IPS-15b (cell line): ENCODE measurements around the gene THSD4.
"Not testable (repeated sequence)": the region's sequence is repeated elsewhere in the genome, so short reads cannot be mapped to it uniquely, and the experiment has no call there.

Experiments used
- H3K27me3 ChIP-seq: one replicate; pipeline ENCODE4 v1.6.1; 2013; ENCODE audit warnings: low read length; ENCODE audit not compliant: control insufficient read depth, insufficient read depth
- H3K36me3 ChIP-seq: one replicate; pipeline ENCODE4 v1.6.1; 2013; ENCODE audit warnings: low read length; ENCODE audit not compliant: control insufficient read depth, insufficient read depth
- H3K4me1 ChIP-seq: one replicate; pipeline ENCODE4 v1.6.1; 2013; ENCODE audit warnings: mild to moderate bottlenecking, low read length; ENCODE audit not compliant: control insufficient read depth, insufficient read depth
- H3K4me3 ChIP-seq: one replicate; pipeline ENCODE4 v1.5.1; 2013; ENCODE audit warnings: low read depth, low read length
- H3K9ac ChIP-seq: one replicate; pipeline ENCODE4 v1.6.1; 2013; ENCODE audit warnings: low read depth, mild to moderate bottlenecking, low read length
- H3K9me3 ChIP-seq: one replicate; pipeline ENCODE4 v1.6.1; 2013; ENCODE audit warnings: mild to moderate bottlenecking, low read length; ENCODE audit not compliant: control insufficient read depth, insufficient read depth

The THSD4 gene

GRCh38 chr15:71718116-71718910 is 603.0 kb downstream of the THSD4 start:
- H3K4me3 ChIP-seq, result no peak overlapping the region
- no peaks in the 10 kb centered on the region for H3K36me3 ChIP-seq
- no peaks in the 10 kb centered on the region for H3K4me1 ChIP-seq
- H3K9ac ChIP-seq, result no peak overlapping the region
- H3K27me3 ChIP-seq, result no peaks in the 10 kb centered on the region
- no peaks in the 10 kb centered on the region for H3K9me3 ChIP-seq

- H3K27me3 ChIP-seq, result no peaks in the 10 kb centered on the region
- no peaks in the 10 kb centered on the region for H3K36me3 ChIP-seq
- H3K9me3 ChIP-seq, result no peaks in the 10 kb centered on the region
- H3K4me3 ChIP-seq, result no peak overlapping the region
- no peak overlapping the region for H3K9ac ChIP-seq
- no peaks in the 10 kb centered on the region for H3K4me1 ChIP-seq
Measured at GRCh38 chr15:71723344-71723743, 608.1 kb downstream of the THSD4 start.

GRCh38 chr15:71725207-71725955 is 610.1 kb downstream of the THSD4 start:
- not testable (repeated sequence) for H3K27me3 ChIP-seq, H3K9ac ChIP-seq, H3K4me1 ChIP-seq, H3K36me3 ChIP-seq, H3K4me3 ChIP-seq, H3K9me3 ChIP-seq

- no peaks in the 10 kb centered on the region for H3K4me1 ChIP-seq
- no peaks in the 10 kb centered on the region for H3K9me3 ChIP-seq
- H3K36me3 ChIP-seq, result no peaks in the 10 kb centered on the region
- H3K4me3 ChIP-seq, result no peak overlapping the region
- no peak overlapping the region for H3K9ac ChIP-seq
- no peaks in the 10 kb centered on the region for H3K27me3 ChIP-seq
Measured at GRCh38 chr15:71728881-71729280, 613.6 kb downstream of the THSD4 start.

- Histone ChIP-seq H3K36me3 (no peaks in the 10 kb centered on the region), H3K9ac (no peak overlapping the region), H3K27me3 (no peaks in the 10 kb centered on the region), H3K4me1 (no peaks in the 10 kb centered on the region), H3K9me3 (no peaks in the 10 kb centered on the region), H3K4me3 (no peak overlapping the region)
Measured at GRCh38 chr15:71729319-71729718, 614.0 kb downstream of the THSD4 start.

- Histone ChIP-seq H3K9ac (no peak overlapping the region), H3K36me3 (no peaks in the 10 kb centered on the region), H3K27me3 (no peaks in the 10 kb centered on the region), H3K9me3 (no peaks in the 10 kb centered on the region), H3K4me3 (no peak overlapping the region), H3K4me1 (no peaks in the 10 kb centered on the region)
Measured at GRCh38 chr15:71730277-71731144, 615.2 kb downstream of the THSD4 start.

GRCh38 chr15:71732636-71733035 is 617.4 kb downstream of the THSD4 start:
- Histone ChIP-seq H3K9me3 (no peaks in the 10 kb centered on the region), H3K4me1 (no peaks in the 10 kb centered on the region), H3K27me3 (peaks cover 3% of the 10 kb centered on the region), H3K4me3 (no peak overlapping the region), H3K9ac (no peak overlapping the region), H3K36me3 (no peaks in the 10 kb centered on the region)

GRCh38 chr15:71733122-71733521 is 617.9 kb downstream of the THSD4 start:
- H3K9ac ChIP-seq, result no peak overlapping the region
- H3K4me1 ChIP-seq, result no peaks in the 10 kb centered on the region
- H3K27me3 ChIP-seq, result peaks cover 3% of the 10 kb centered on the region
- no peaks in the 10 kb centered on the region for H3K9me3 ChIP-seq
- no peaks in the 10 kb centered on the region for H3K36me3 ChIP-seq
- H3K4me3 ChIP-seq, result no peak overlapping the region

- Histone ChIP-seq H3K4me1 (no peaks in the 10 kb centered on the region), H3K4me3 (no peak overlapping the region), H3K36me3 (no peaks in the 10 kb centered on the region), H3K27me3 (peaks cover 3% of the 10 kb centered on the region), H3K9me3 (peaks cover 3% of the 10 kb centered on the region), H3K9ac (no peak overlapping the region)
Measured at GRCh38 chr15:71734709-71735384, 619.6 kb downstream of the THSD4 start.

- no peaks in the 10 kb centered on the region for H3K36me3 ChIP-seq
- no peak overlapping the region for H3K9ac ChIP-seq
- no peaks in the 10 kb centered on the region for H3K4me1 ChIP-seq
- H3K4me3 ChIP-seq, result no peak overlapping the region
- H3K27me3 ChIP-seq, result peaks cover 3% of the 10 kb centered on the region
- peaks cover 3% of the 10 kb centered on the region for H3K9me3 ChIP-seq
Measured at GRCh38 chr15:71735385-71735757, 620.1 kb downstream of the THSD4 start.

- Histone ChIP-seq H3K9me3 (peaks cover 3% of the 10 kb centered on the region), H3K4me3 (no peak overlapping the region), H3K36me3 (no peaks in the 10 kb centered on the region), H3K9ac (no peak overlapping the region), H3K4me1 (no peaks in the 10 kb centered on the region), H3K27me3 (peaks cover 3% of the 10 kb centered on the region)
Measured at GRCh38 chr15:71736286-71736947, 621.1 kb downstream of the THSD4 start.
